ENCODE data around the gene CSF2.
"Not testable (repeated sequence)": the region's sequence is repeated elsewhere in the genome, so short reads cannot be mapped to it uniquely, and the experiment has no call there.

The CSF2 gene

DNA sequence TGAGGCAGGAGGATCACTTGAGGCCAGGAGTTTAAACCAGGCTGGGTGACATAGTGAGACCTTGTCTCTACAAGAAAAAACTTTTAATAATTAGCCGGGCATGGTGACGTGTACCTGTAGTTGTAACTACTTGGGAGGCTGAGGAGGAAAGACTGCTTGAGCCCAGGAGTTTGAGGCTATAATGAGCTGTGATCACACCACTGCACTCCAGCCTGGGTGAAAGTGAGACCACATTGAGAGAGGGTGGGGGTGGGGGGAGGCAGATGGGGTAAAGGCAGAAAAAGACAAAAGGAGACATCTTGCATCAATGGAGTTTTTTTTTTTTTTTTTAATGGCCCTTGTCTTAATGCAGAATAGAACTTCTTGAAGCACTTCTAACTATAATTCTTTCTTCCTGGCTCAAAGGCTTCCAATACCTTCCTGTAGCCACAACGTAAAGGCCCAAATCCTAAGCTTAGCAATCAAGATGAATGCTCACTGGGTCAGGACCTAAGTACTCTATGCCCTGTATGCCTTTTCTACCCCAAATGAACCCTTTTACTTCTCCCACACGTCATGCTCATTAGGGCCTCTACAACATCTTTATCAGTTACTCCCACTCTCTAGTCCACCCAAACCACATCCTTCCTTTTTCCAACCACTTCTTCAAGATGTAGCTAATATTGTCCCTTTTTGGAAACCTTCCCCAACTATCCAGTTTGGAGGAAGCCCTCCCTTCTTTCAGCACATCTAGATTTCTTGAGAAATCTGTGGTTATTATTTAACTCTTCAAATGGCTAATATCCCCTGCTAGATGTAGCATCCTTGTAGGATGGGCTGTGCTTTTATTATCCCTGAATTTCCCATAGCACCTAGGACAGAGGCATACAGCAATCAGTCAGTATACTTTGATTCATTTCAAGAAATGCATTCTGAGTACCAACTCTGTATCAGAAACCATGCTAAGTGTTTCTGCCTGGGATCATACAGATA lies 40.8 kb downstream of the CSF2 start:
- peak; percentile 51 for DNase-seq

DNA sequence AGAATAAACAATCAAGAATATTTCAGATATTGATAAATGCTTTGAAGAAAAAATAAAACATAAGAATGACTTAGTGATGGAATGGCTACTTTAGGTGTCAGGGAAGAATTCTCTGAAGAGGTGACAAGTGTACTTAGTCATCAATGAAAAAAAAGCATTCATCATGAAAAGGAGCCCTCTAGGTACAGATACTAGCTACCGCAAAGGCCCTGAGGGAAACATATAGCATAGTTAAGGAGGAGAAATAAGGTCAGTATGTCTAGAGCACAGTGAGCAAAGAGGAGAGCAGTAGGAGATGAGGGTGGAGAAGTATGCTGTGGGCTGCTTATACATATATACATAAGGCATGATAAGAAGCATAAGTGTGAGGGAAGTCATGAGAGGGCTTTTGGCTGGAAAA lies 41.8 kb downstream of the CSF2 start:
- peak; percentile 44 for DNase-seq

DNA sequence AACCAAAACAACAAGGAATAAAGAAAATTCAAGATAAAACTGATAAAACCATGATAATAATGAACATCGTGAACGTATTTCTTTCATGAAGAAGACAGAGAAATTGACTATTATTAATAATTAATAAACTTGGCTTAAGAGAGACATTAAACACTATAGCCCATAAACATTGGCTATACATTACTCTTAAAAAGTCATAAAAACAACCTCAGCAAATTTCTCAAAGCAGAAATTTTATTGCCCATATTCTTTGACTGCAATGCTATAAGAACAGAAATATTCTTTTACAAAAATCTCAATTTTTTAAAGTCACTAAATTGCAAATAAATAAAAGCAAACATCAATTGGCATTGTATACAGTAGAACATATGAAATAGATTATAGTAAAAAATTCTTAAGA lies 42.5 kb downstream of the CSF2 start:
- no peak for DNase-seq

DNA sequence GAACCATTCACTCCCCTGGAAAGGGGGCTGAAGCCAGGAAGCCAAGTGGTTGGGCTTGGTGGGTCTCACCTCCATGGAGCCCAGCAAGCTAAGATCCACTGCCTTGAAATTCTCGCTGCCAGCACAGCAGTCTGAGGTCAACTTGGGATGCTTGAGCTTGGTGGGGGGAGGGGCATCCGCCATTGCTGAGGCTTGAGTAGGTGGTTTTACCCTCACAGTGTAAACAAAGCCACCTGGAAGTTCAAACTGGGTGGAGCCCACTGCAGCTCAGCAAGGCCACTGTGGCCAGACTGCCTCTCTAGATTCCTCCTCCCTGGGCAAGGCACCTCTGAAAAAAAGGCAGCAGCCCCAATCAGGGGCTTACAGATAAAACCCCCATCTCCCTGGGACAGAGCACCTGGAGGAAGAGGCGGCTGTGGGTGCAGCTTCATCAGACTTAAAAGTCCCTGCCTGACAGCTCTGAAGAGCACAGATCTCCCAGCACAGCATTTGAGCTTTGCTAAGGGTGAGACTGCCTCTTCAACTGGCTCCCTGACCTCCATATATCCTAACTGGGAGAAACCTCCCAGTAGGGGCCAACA lies 43.4 kb downstream of the CSF2 start:
- not testable (repeated sequence) for DNase-seq

DNA sequence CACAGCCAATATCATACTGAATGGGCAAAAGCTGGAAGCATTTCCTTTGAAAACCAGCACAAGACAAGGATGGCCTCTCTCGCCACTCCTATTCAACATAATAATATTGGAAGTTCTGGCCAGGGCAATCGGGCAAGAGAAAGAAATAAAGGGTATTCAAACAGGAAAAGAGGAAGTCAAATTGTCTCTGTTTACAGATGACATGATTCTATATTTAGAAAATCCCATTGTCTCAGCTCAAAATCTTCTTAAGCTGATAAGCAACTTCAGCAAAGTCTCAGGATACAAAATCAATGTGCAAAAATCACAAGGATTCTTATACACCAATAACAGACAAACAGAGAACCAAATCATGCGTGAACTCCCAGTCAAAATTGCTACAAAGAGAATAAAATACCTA lies 47.1 kb downstream of the CSF2 start:
- DNase-seq = not testable (repeated sequence)

DNA sequence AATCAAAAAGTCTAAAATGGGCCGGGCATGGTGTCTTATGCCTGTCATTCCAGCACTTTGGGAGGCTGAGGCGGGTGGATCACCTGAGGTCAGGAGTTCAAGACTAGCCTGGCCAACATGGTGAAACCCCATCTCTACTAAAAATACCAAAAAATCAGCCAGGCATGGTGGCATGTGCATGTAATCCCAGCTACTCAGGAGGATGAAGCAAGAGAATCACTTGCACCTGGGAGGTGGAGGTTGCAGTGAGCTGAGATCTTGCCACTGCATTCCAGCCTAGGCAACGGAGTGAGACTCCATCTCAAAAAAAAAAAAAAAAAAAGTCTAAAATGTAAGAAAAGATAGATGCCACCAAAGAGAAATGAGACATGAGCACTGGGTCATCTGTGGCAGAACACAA lies 49.4 kb downstream of the CSF2 start:
- DNase-seq = not testable (repeated sequence)

DNA sequence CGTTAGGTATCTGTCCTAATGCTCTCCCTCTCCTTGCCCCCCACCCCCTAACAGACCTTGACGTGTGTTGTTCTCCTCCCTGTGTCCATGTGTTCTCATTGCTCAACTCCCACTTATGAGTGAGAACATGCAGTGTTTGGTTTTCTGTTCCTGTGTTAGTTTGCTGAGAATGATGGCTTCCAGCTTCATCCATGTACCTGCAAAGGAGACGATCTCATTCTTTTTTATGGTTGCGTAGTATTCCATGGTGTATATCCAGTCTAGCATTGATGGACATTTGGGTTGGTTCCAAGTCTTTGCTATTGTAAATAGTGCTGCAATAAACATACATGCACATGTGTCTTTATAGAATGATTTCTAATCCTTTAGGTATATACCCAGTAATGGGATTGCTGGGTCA lies 50.0 kb downstream of the CSF2 start:
- not testable (repeated sequence) for DNase-seq

Data from activated CD4-positive, alpha-beta T cell treated with anti-CD3 and anti-CD28 coated beads, Interleukin-10, Interleukin-2, amounts not matched to agents 100 ng/mL and 50 ng/mL, durations not matched to agents 16 hours and 8 hours (primary cell).